Measurements from ENCODE around the gene UBE2E3. TPM values are rescaled to one million over a fixed set of nuclear protein-coding genes. Genes with fewer than 3 reads are reported as not detected.

The UBE2E3 gene
- 100 to 1,000 TPM in 1 of 4 donors, 10 to 100 TPM in 3; 61.2 to 114 (median 82.3) TPM for total RNA-seq

DNA sequence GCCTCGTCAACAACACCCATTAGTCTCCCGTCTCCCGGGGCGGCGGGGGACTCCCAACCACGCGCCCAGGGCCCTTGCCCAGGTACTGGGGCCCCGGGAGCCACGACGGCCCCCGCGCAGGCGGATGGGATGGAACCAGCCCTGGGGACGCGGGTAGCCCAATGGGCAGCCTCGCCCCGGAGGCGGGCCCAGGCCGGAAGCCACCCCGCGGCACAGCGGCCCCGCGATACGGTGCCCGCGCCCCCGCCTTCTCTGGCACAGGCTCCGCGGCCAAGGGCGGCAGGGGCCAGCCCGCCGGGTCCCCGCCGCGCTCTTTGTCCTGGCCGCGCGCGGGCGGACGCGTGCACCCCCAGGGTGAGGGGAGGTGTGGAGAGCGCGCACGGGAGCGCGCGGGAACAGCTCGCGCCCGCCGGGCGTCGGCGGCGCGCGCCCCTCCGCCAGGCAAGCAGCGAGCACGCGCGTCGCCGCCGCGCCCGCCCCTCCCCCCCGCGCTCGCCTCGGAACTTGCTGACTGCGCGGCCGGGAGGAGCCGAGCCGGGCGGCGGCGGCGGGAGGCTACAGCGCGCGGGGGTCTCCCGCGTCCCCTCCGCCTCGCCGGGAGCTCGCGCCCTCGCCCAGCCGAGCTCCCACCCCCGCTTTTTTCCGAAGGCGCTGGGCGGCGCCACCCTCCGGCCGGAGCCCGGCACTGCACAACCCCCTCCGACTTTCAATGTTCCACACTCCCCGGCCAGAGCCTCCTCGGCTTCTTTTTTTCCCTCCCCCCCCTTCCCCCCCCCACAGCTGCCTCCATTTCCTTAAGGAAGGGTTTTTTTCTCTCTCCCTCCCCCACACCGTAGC, at the start of gene UBE2E3:
Gene UBE2E3 (plus strand): TSS at position 500 of the 837 bp plus-strand sequence. CDS start 1,438 bp downstream, outside the sequence.
- TF ChIP-seq CTCF (IDR thresholded peaks at IDR 0.05; ENCODE audit: low read depth) = no peak

GRCh38 chr2:180931841-180932240, 48.6 kb upstream of the UBE2E3 start:
- no peak for TF ChIP-seq CTCF (IDR thresholded peaks at IDR 0.05; ENCODE audit: low read depth)

DNA sequence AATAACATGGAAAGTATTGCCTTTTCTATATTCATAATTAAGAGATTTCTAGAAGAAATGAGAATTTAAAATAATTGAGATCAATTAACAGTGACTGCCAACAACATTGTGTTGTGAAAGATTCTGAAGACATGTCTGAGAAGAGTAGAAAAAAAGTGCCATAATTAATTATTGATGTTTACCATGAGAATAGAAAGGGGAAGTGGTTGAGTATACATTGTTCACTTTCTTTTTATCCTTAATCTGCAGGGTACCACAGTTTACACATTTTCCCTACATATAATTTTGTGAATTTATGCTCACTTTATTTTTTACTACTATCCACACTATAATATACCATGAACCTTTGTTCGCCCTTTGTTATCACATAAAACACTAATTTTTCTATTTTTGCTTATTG, 47.1 kb upstream of the UBE2E3 start:
- TF ChIP-seq CTCF (IDR thresholded peaks at IDR 0.05; ENCODE audit: low read depth) = no peak

DNA sequence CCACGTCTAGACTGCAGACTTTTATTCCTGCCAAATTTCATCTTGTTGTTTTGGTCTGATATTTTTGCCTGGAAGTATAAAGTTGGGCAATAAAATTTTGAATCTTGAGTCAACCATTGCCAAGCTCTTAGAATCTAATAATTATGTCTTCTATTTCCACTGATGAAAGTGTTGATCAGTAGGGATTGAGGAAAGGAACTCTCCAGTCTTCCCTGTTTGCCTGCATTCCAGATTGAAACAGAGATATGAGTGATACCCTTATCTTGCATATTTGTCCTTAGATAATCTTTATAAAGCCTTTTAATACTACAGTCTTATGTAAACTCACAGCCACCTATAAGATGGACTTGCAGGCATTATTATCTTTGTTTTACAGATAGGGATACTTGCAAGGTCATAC, 45.5 kb upstream of the UBE2E3 start:
- no peak for TF ChIP-seq CTCF (IDR thresholded peaks at IDR 0.05; ENCODE audit: low read depth)

GRCh38 chr2:180938451-180938850, 42.0 kb upstream of the UBE2E3 start:
- TF ChIP-seq CTCF (IDR thresholded peaks at IDR 0.05; ENCODE audit: low read depth) = no peak

- TF ChIP-seq CTCF (IDR thresholded peaks at IDR 0.05; ENCODE audit: low read depth) = no peak
These were observed 37.1 kb upstream of the UBE2E3 start for GRCh38 chr2:180943275-180943674.

DNA sequence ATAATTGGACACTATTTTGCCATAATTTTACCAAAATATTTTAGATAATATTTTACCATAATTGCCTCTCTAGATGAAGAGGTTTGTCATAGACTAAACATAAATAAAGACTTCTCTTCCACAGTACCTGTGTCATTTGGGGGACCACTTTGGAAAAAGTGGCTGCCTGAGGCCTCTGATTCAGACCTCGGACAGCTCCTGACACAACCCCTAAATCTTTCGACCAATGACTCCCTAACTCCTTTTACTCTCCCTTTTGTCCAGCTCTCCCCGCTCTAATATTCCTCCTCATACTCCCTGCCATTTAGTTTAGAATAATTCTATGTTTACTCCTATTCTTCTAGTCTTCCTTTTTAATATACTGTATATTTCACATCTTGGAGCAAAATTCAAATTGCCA, 36.0 kb upstream of the UBE2E3 start:
- no peak for TF ChIP-seq CTCF (IDR thresholded peaks at IDR 0.05; ENCODE audit: low read depth)

Data from subcutaneous adipose tissue (tissue), 4 donors.